ENCODE measurements around the gene HIP1. TPM values are rescaled to one million over a fixed set of nuclear protein-coding genes. Genes with fewer than 3 reads are reported as not detected.

Gene HIP1
- total and polyA plus RNA-seq, 9 of the 15 experiments (the other 6 are each of a cell fraction or from before 2014, with no cell fraction given), result 2.4 to 13.7 (median 9.5) TPM

DNA sequence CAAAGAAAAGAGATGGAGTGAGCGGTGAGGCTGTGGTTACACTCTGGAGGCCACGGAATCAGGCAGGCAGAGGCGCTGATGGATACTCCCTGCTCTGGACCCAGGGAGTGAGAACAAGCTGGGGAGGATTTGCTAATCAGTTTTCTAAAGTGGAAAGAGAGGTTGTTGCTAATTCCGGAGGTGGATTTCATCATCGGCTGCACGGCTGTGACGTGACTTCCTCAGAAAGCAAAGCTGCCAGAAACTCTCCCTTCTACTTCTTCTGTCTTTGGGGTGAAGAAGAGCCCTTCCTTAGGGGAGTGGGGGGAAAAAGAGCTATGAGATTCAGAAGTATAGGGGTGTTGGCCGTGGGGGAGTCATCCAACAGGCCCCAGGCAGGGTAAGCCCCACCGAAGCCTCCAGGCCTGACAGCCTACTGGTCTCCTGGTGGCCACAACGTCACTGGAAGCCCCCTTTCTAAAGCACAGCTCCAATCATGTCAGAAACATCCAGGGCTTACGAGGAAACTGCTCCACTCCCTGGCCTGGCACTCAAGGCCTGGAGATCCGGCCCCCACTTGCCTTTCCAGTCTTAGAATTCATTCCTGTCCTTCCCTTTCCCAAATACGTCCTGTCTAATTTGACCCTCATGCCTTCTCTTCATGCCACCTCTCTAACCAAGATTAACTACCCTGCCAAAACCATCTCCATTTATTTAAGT, 114.5 kb downstream of the HIP1 start (continued):
- TF ChIP-seq, protein P1, sequence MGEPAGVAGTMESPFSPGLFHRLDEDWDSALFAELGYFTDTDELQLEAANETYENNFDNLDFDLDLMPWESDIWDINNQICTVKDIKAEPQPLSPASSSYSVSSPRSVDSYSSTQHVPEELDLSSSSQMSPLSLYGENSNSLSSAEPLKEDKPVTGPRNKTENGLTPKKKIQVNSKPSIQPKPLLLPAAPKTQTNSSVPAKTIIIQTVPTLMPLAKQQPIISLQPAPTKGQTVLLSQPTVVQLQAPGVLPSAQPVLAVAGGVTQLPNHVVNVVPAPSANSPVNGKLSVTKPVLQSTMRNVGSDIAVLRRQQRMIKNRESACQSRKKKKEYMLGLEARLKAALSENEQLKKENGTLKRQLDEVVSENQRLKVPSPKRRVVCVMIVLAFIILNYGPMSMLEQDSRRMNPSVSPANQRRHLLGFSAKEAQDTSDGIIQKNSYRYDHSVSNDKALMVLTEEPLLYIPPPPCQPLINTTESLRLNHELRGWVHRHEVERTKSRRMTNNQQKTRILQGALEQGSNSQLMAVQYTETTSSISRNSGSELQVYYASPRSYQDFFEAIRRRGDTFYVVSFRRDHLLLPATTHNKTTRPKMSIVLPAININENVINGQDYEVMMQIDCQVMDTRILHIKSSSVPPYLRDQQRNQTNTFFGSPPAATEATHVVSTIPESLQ (CRISPR knock-in tag; IDR thresholded peaks at IDR 0.05), result no peak
- TF ChIP-seq, protein P2, sequence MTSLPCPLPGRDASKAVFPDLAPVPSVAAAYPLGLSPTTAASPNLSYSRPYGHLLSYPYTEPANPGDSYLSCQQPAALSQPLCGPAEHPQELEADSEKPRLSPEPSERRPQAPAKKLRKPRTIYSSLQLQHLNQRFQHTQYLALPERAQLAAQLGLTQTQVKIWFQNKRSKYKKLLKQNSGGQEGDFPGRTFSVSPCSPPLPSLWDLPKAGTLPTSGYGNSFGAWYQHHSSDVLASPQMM (CRISPR knock-in tag; IDR thresholded peaks at IDR 0.05), result no peak
- TF ChIP-seq, protein P3, sequence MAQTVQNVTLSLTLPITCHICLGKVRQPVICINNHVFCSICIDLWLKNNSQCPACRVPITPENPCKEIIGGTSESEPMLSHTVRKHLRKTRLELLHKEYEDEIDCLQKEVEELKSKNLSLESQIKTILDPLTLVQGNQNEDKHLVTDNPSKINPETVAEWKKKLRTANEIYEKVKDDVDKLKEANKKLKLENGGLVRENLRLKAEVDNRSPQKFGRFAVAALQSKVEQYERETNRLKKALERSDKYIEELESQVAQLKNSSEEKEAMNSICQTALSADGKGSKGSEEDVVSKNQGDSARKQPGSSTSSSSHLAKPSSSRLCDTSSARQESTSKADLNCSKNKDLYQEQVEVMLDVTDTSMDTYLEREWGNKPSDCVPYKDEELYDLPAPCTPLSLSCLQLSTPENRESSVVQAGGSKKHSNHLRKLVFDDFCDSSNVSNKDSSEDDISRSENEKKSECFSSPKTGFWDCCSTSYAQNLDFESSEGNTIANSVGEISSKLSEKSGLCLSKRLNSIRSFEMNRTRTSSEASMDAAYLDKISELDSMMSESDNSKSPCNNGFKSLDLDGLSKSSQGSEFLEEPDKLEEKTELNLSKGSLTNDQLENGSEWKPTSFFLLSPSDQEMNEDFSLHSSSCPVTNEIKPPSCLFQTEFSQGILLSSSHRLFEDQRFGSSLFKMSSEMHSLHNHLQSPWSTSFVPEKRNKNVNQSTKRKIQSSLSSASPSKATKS (CRISPR knock-in tag; IDR thresholded peaks at IDR 0.05), result no peak
- TF ChIP-seq EZH2 (IDR thresholded peaks at IDR 0.05; ENCODE audit: borderline replicate concordance, low read depth, low read length) (no peak), ZNF507 (tag; conservative IDR thresholded peaks at IDR 0.05) (no peak), ZNF347 (CRISPR knock-in tag; IDR thresholded peaks at IDR 0.05; ENCODE audit: low read depth) (no peak), PTTG1 (tag; IDR thresholded peaks at IDR 0.05; ENCODE audit: low read depth) (peak; percentile 73), FOS (IDR thresholded peaks at IDR 0.05; ENCODE audit: extremely low read depth, insufficient read length) (no peak), TAF1 (IDR thresholded peaks at IDR 0.05; ENCODE audit: control insufficient read depth, extremely low read depth, insufficient read depth, low read length, severe bottlenecking) (no peak), ZNF12 (CRISPR knock-in tag; IDR thresholded peaks at IDR 0.05) (no peak), HDAC8 (tag; IDR thresholded peaks at IDR 0.05) (peak; percentile 83; the same call in 1 of the 2 replicates), ZNF324 (CRISPR knock-in tag; IDR thresholded peaks at IDR 0.05) (0 out of 2 replicates have a peak, but pooled peaks have one; percentile 22), ZBTB8A (IDR thresholded peaks at IDR 0.05; ENCODE audit: partially characterized antibody) (no peak)
- TF ChIP-seq, protein P4, sequence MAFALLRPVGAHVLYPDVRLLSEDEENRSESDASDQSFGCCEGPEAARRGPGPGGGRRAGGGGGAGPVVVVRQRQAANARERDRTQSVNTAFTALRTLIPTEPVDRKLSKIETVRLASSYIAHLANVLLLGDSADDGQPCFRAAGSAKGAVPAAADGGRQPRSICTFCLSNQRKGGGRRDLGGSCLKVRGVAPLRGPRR (CRISPR knock-in tag; IDR thresholded peaks at IDR 0.05), result no peak
- TF ChIP-seq, protein P5, sequence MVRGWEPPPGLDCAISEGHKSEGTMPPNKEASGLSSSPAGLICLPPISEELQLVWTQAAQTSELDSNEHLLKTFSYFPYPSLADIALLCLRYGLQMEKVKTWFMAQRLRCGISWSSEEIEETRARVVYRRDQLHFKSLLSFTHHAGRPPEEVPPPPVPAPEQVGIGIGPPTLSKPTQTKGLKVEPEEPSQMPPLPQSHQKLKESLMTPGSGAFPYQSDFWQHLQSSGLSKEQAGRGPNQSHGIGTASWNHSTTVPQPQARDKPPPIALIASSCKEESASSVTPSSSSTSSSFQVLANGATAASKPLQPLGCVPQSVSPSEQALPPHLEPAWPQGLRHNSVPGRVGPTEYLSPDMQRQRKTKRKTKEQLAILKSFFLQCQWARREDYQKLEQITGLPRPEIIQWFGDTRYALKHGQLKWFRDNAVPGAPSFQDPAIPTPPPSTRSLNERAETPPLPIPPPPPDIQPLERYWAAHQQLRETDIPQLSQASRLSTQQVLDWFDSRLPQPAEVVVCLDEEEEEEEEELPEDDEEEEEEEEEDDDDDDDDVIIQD (CRISPR knock-in tag; IDR thresholded peaks at IDR 0.05), result no peak
- TF ChIP-seq, protein P6, sequence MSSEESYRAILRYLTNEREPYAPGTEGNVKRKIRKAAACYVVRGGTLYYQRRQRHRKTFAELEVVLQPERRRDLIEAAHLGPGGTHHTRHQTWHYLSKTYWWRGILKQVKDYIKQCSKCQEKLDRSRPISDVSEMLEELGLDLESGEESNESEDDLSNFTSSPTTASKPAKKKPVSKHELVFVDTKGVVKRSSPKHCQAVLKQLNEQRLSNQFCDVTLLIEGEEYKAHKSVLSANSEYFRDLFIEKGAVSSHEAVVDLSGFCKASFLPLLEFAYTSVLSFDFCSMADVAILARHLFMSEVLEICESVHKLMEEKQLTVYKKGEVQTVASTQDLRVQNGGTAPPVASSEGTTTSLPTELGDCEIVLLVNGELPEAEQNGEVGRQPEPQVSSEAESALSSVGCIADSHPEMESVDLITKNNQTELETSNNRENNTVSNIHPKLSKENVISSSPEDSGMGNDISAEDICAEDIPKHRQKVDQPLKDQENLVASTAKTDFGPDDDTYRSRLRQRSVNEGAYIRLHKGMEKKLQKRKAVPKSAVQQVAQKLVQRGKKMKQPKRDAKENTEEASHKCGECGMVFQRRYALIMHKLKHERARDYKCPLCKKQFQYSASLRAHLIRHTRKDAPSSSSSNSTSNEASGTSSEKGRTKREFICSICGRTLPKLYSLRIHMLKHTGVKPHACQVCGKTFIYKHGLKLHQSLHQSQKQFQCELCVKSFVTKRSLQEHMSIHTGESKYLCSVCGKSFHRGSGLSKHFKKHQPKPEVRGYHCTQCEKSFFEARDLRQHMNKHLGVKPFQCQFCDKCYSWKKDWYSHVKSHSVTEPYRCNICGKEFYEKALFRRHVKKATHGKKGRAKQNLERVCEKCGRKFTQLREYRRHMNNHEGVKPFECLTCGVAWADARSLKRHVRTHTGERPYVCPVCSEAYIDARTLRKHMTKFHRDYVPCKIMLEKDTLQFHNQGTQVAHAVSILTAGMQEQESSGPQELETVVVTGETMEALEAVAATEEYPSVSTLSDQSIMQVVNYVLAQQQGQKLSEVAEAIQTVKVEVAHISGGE (CRISPR knock-in tag; IDR thresholded peaks at IDR 0.05), result no peak
